IMR-90 (cell line): ENCODE data around the gene PAQR7. TPM values are rescaled to one million over a fixed set of nuclear protein-coding genes. Genes with fewer than 3 reads are reported as not detected.

Experiments used
- ATAC-seq: fragments of 200-7000 bp; cut with Tn5 transposase; 2 replicates; pipeline ENCODE4 v1.9.1; 2020; ENCODE audit warnings: low read depth, mild to moderate bottlenecking, moderate library complexity
- BruUV-seq: library from RNA; stranded (reverse); fragments of 400-500 nt; replicated peaks from 2 replicates; lab custom pipeline; 2021; lab: Mats Ljungman, UMichigan
- CTCF ChIA-PET: fragments of 300-600 bp; formaldehyde crosslinking; extraction: SDS; loops from one replicate; lab custom pipeline; 2021; ENCODE audit warnings: antibody characterized with exemption; lab: Yijun Ruan, JAX
- POLR2A ChIA-PET: fragments of 300-600 bp; sonication (Branson Sonifier 250); formaldehyde crosslinking; loops from one replicate; lab custom pipeline; 2022; ENCODE audit warnings: antibody characterized with exemption; ENCODE audit not compliant: unreplicated experiment; lab: Charles Lee
- DNase-seq: peaks from one replicate; pipeline ENCODE4 v3.0.0; 2013
- H2AFZ ChIP-seq: replicated peaks from 2 replicates; pipeline ENCODE3; 2013; ENCODE audit warnings: low read length, mild to moderate bottlenecking; ENCODE audit not compliant: poor library complexity
- H2AK5ac ChIP-seq: 2 replicates; pipeline ENCODE4 v1.6.1; 2013; ENCODE audit warnings: low read depth, low read length, inconsistent platforms
- H2AK9ac ChIP-seq: replicated peaks from 2 replicates; pipeline ENCODE3; 2013; ENCODE audit warnings: mild to moderate bottlenecking, low read depth, low read length, moderate library complexity; ENCODE audit not compliant: poor library complexity
- H2BK120ac ChIP-seq: 2 replicates; pipeline ENCODE4 v1.6.1; 2013; ENCODE audit warnings: low read depth, low read length, inconsistent platforms
- H2BK15ac ChIP-seq: 3 replicates; pipeline ENCODE4 v1.6.1; 2013; ENCODE audit warnings: low read depth, low read length, inconsistent platforms
- H2BK20ac ChIP-seq: 2 replicates; pipeline ENCODE4 v1.6.1; 2013; ENCODE audit warnings: low read depth, mild to moderate bottlenecking, inconsistent platforms, low read length, moderate library complexity
- H2BK5ac ChIP-seq: 2 replicates; pipeline ENCODE4 v1.6.1; 2013; ENCODE audit warnings: mild to moderate bottlenecking, low read depth, low read length, inconsistent platforms; ENCODE audit not compliant: poor library complexity, severe bottlenecking
- H3K14ac ChIP-seq: replicated peaks from 2 replicates; pipeline ENCODE4 v1.6.1; 2013; ENCODE audit warnings: low read depth, low read length, inconsistent platforms
- H3K18ac ChIP-seq: 2 replicates; pipeline ENCODE4 v1.6.1; 2013; ENCODE audit warnings: low read depth, low read length, control low read depth
- H3K23ac ChIP-seq: 2 replicates; pipeline ENCODE4 v1.6.1; 2013; ENCODE audit warnings: low read depth, low read length, inconsistent platforms
- H3K27ac ChIP-seq: 2 replicates; pipeline ENCODE4 v1.5.1; 2013; ENCODE audit warnings: mild to moderate bottlenecking, control low read depth, low read length; ENCODE audit not compliant: insufficient read depth
- H3K27me3 ChIP-seq: 2 replicates; pipeline ENCODE4 v1.6.1; 2013; ENCODE audit warnings: low read length; ENCODE audit not compliant: control insufficient read depth, insufficient read depth
- H3K36me3 ChIP-seq: 2 replicates; pipeline ENCODE4 v1.6.1; 2013; ENCODE audit warnings: low read length, mixed read lengths; ENCODE audit not compliant: control insufficient read depth, insufficient read depth
- H3K4ac ChIP-seq: 2 replicates; pipeline ENCODE4 v1.6.1; 2013; ENCODE audit warnings: low read depth, low read length, inconsistent platforms
- H3K4me1 ChIP-seq: 2 replicates; pipeline ENCODE4 v1.6.1; 2013; ENCODE audit warnings: low read length, mixed read lengths; ENCODE audit not compliant: control insufficient read depth, insufficient read depth
- H3K4me2 ChIP-seq: 2 replicates; pipeline ENCODE4 v1.6.1; 2013; ENCODE audit warnings: low read depth, mild to moderate bottlenecking, control low read depth, low read length, moderate library complexity
- H3K4me3 ChIP-seq: 2 replicates; pipeline ENCODE4 v1.5.1; 2013; ENCODE audit warnings: low read depth, mild to moderate bottlenecking, control low read depth, low read length, moderate library complexity; ENCODE audit not compliant: insufficient read depth
- H3K56ac ChIP-seq: 2 replicates; pipeline ENCODE4 v1.6.1; 2013; ENCODE audit warnings: low read length, inconsistent platforms; ENCODE audit not compliant: insufficient read depth; ENCODE audit errors: extremely low read depth
- H3K79me1 ChIP-seq, 2 experiments: 2 replicates each; pipeline ENCODE4 v1.6.1; 2013; ENCODE audit warnings: low read length in 2 of 2, inconsistent platforms in 1 of 2, low read depth in 1 of 2
- H3K9ac ChIP-seq: 2 replicates; pipeline ENCODE4 v1.6.1; 2013; ENCODE audit warnings: low read depth, low read length, control low read depth
- H3K9me1 ChIP-seq: 2 replicates; pipeline ENCODE4 v1.6.1; 2013; ENCODE audit warnings: low read length, inconsistent platforms; ENCODE audit not compliant: insufficient read depth
- H3K9me3 ChIP-seq: 2 replicates; pipeline ENCODE4 v1.6.1; 2013; ENCODE audit warnings: low read length; ENCODE audit not compliant: control insufficient read depth, insufficient read depth
- H4K20me1 ChIP-seq: 2 replicates; pipeline ENCODE4 v1.6.1; 2013; ENCODE audit warnings: low read length, inconsistent platforms; ENCODE audit not compliant: insufficient read depth
- H4K5ac ChIP-seq: 2 replicates; pipeline ENCODE4 v1.6.1; 2013; ENCODE audit warnings: mild to moderate bottlenecking, low read depth, low read length, control low read depth
- H4K8ac ChIP-seq, 2 experiments: 2 replicates each; pipeline ENCODE4 v1.6.1; 2013; ENCODE audit warnings: low read depth in 2 of 2, low read length in 2 of 2, control low read depth in 1 of 2, inconsistent platforms in 1 of 2
- H4K91ac ChIP-seq: 2 replicates; pipeline ENCODE4 v1.6.1; 2013; ENCODE audit warnings: low read depth, low read length, inconsistent platforms; ENCODE audit not compliant: insufficient read depth
- BHLHE40 ChIP-seq: fragments of 150-350 bp; IDR thresholded peaks from 2 replicates; pipeline ENCODE4 v1.6.1; 2016; ENCODE audit warnings: mild to moderate bottlenecking, low read depth, low read length
- CEBPB ChIP-seq: IDR thresholded peaks from 2 replicates; pipeline ENCODE4 v1.6.1; 2012; ENCODE audit warnings: low read depth, low read length, improper control_type of control experiment
- CHD1 ChIP-seq: IDR thresholded peaks from 2 replicates; pipeline ENCODE4 v1.6.1; 2012; ENCODE audit warnings: low read depth, low read length, improper control_type of control experiment
- FOS ChIP-seq: fragments of 150-350 bp; IDR thresholded peaks from 2 replicates; pipeline ENCODE4 v1.6.1; 2016; ENCODE audit warnings: low read depth, low read length
- MAFK ChIP-seq: IDR thresholded peaks from 2 replicates; pipeline ENCODE4 v1.6.1; 2012; ENCODE audit warnings: low read depth, low read length, improper control_type of control experiment
- MAZ ChIP-seq: IDR thresholded peaks from 2 replicates; pipeline ENCODE4 v1.6.1; 2012; ENCODE audit warnings: low read depth, mild to moderate bottlenecking, low read length, improper control_type of control experiment, moderate library complexity, borderline replicate concordance
- MXI1 ChIP-seq: IDR thresholded peaks from 2 replicates; pipeline ENCODE4 v1.6.1; 2012; ENCODE audit warnings: low read depth, mild to moderate bottlenecking, low read length, moderate library complexity, borderline replicate concordance
- NFE2L2 ChIP-seq: fragments of 150-350 bp; IDR thresholded peaks from 2 replicates; pipeline ENCODE4 v1.6.1; 2016; ENCODE audit warnings: low read depth, mild to moderate bottlenecking, low read length
- POLR2A ChIP-seq: IDR thresholded peaks from 2 replicates; pipeline ENCODE4 v1.6.1; 2012; ENCODE audit warnings: mild to moderate bottlenecking, low read depth, low read length
- RAD21 ChIP-seq: IDR thresholded peaks from 2 replicates; pipeline ENCODE4 v1.6.1; 2012; ENCODE audit warnings: low read length, improper control_type of control experiment
- RCOR1 ChIP-seq: IDR thresholded peaks from 2 replicates; pipeline ENCODE4 v1.6.1; 2012; ENCODE audit warnings: mild to moderate bottlenecking, low read length, improper control_type of control experiment; ENCODE audit not compliant: insufficient replicate concordance
- RFX5 ChIP-seq: IDR thresholded peaks from 2 replicates; pipeline ENCODE4 v1.8.0; 2012; ENCODE audit warnings: low read depth, mild to moderate bottlenecking, low read length, moderate library complexity
- SMC3 ChIP-seq: fragments of 150-350 bp; IDR thresholded peaks from 2 replicates; pipeline ENCODE4 v1.6.1; 2016; ENCODE audit warnings: low read depth, mild to moderate bottlenecking, antibody characterized with exemption, low read length, moderate library complexity
- USF2 ChIP-seq: fragments of 150-350 bp; IDR thresholded peaks from 2 replicates; pipeline ENCODE4 v1.6.1; 2017; ENCODE audit warnings: mild to moderate bottlenecking, antibody characterized with exemption, low read length, low read depth
- WGBS, 2 experiments: methylation state at CpG; one replicate each; pipeline versions ENCODE4 v1.1.5 to v1.1.7; 2013; ENCODE audit warnings: missing lambda C conversion rate in 2 of 2; ENCODE audit not compliant: insufficient read length in 1 of 2; ENCODE audit errors: extremely low coverage in 2 of 2; 5-methylcytosine and 5-hydroxymethylcytosine counted together
- dilution Hi-C: fragments of 300-500 bp; cut with HindIII; formaldehyde crosslinking; loops from one replicate; pipeline ENCODE4 v1.14.3; 2018; ENCODE audit warnings: low sequenced_read_pairs; ENCODE audit not compliant: unreplicated experiment
- in situ Hi-C: fragments of 300-500 bp; cut with MboI; formaldehyde crosslinking; loops from 3 replicates; pipeline ENCODE4 v1.14.3; 2019; ENCODE audit warnings: low sequenced_read_pairs, inconsistent platforms, mixed read lengths
- intact Hi-C: fragments of 100-400 bp; cut with micrococcal nuclease; formaldehyde crosslinking; loops from 2 replicates; pipeline ENCODE4 v1.10.0; 2022
- polyA plus RNA-seq, 3 experiments: library from polyadenylated mRNA; depleted of rRNA; stranded (reverse); fragments of >200 nt; gene quantifications; 2 replicates each; pipeline ENCODE4 v1.2.3, GENCODE V29; 2012; ENCODE audit warnings: low replicate concordance in 1 of 3
- total RNA-seq: library from RNA; depleted of rRNA; stranded (reverse); fragments of >200 nt; gene quantifications from 2 replicates; pipeline ENCODE4 v1.2.3, GENCODE V29; 2012
- TF ChIP-seq, protein P1 (sequence below): fragments of 150-350 bp; IDR thresholded peaks from 2 replicates; pipeline ENCODE4 v1.6.1; 2016; ENCODE audit warnings: low read depth, mild to moderate bottlenecking, low read length, moderate library complexity, borderline replicate concordance
- TF ChIP-seq, protein P2 (sequence below): conservative IDR thresholded peaks from 2 replicates; pipeline ENCODE4 v1.5.1; 2012; ENCODE audit warnings: mild to moderate bottlenecking, low read depth, low read length, improper control_type of control experiment

PAQR7 gene
- total and polyA plus RNA-seq, 2 of the 4 experiments (the other 2 are of a cell fraction): 9.0 to 12.9 TPM

DNA sequence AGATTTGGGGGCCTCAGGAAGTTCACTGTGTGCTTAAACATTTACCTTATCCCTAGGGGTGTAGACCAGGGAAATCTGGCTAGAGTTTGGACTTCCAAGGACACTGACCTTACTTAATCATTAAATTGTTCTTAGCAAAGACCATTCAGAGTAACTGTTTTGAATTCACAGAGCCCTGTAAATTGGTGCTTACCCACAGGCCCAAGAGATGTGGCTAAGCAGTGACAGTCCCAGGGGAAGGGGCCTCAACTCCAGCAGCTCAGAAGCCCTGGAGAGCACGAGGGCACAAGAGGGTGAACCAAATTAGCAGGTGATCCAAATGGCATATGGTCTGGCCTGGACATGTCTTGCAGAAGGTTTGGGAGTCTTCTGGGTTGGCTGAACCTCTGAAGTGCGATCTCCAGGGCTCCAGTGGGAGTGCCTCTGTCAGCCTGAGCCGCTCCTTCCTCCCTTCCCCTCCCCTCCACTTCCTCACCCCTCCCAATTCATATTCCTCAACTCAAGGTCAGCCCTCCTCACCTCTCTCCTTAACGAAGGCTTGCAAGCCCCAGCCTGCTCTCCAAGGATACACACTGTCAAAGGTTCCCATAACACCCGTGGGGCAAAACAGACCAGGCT is 4.3 kb downstream of the PAQR7 start:
- ATAC-seq (no peak), DNase-seq (no peak)
- Histone ChIP-seq H2BK120ac (no peak overlapping the region), H2AFZ (no peak overlapping the region), H3K9me3 (no peaks in the 10 kb centered on the region), H4K8ac (no peak overlapping the region), H3K4me3 (no peak overlapping the region), H4K20me1 (peaks cover 3% of the 10 kb centered on the region; the same call in 1 of the 2 replicates), H3K9me1 (peaks cover 9% of the 10 kb centered on the region; the same call in 1 of the 2 replicates), H3K9ac (no peak overlapping the region), H2BK20ac (no peak overlapping the region), H3K14ac (no peak overlapping the region), H4K91ac (no peak overlapping the region), H3K36me3 (peaks cover 18% of the 10 kb centered on the region), H2AK5ac (no peak overlapping the region), H3K56ac (no peak overlapping the region), H4K5ac (no peak overlapping the region), H3K4me1 (peaks cover 17% of the 10 kb centered on the region), H3K27me3 (no peaks in the 10 kb centered on the region), H2AK9ac (no peak overlapping the region), H2BK5ac (no peak overlapping the region), H3K18ac (no peak overlapping the region), H3K23ac (no peak overlapping the region), H3K27ac (no peak overlapping the region), H2BK15ac (no peak overlapping the region), H3K4ac (no peak overlapping the region), H3K79me1 (peaks cover 44 to 52% of the 10 kb centered on the region in 2 experiments), H3K4me2 (no peak overlapping the region)
- in situ Hi-C loops (no loop called here), intact Hi-C loops (no loop called here), dilution Hi-C loops (no loop called here)
- ChIA-PET POLR2A (interaction anchor here (0.6 kb wide), 1 partner anchor 183 kb away, joined by 3 read pairs; no protein-coding TSS in a partner anchor), CTCF (no interaction called here)
- BruUV-seq: no TSS peak
- TF ChIP-seq RAD21 (no peak), MAZ (no peak), USF2 (no peak), SMC3 (no peak), CEBPB (no peak), POLR2A (no peak), MXI1 (no peak), RCOR1 (no peak), BHLHE40 (no peak), NFE2L2 (no peak), FOS (no peak), CHD1 (no peak), RFX5 (no peak), MAFK (no peak)
- TF ChIP-seq, protein P1, sequence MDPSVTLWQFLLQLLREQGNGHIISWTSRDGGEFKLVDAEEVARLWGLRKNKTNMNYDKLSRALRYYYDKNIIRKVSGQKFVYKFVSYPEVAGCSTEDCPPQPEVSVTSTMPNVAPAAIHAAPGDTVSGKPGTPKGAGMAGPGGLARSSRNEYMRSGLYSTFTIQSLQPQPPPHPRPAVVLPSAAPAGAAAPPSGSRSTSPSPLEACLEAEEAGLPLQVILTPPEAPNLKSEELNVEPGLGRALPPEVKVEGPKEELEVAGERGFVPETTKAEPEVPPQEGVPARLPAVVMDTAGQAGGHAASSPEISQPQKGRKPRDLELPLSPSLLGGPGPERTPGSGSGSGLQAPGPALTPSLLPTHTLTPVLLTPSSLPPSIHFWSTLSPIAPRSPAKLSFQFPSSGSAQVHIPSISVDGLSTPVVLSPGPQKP: no peak
- TF ChIP-seq, protein P2, sequence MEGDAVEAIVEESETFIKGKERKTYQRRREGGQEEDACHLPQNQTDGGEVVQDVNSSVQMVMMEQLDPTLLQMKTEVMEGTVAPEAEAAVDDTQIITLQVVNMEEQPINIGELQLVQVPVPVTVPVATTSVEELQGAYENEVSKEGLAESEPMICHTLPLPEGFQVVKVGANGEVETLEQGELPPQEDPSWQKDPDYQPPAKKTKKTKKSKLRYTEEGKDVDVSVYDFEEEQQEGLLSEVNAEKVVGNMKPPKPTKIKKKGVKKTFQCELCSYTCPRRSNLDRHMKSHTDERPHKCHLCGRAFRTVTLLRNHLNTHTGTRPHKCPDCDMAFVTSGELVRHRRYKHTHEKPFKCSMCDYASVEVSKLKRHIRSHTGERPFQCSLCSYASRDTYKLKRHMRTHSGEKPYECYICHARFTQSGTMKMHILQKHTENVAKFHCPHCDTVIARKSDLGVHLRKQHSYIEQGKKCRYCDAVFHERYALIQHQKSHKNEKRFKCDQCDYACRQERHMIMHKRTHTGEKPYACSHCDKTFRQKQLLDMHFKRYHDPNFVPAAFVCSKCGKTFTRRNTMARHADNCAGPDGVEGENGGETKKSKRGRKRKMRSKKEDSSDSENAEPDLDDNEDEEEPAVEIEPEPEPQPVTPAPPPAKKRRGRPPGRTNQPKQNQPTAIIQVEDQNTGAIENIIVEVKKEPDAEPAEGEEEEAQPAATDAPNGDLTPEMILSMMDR: no peak
- no CpG with 5 or more reads among the region's 5 CpGs for WGBS, 2 experiments
